ENCODE measurements around the gene ZNF503.

ZNF503 gene

DNA sequence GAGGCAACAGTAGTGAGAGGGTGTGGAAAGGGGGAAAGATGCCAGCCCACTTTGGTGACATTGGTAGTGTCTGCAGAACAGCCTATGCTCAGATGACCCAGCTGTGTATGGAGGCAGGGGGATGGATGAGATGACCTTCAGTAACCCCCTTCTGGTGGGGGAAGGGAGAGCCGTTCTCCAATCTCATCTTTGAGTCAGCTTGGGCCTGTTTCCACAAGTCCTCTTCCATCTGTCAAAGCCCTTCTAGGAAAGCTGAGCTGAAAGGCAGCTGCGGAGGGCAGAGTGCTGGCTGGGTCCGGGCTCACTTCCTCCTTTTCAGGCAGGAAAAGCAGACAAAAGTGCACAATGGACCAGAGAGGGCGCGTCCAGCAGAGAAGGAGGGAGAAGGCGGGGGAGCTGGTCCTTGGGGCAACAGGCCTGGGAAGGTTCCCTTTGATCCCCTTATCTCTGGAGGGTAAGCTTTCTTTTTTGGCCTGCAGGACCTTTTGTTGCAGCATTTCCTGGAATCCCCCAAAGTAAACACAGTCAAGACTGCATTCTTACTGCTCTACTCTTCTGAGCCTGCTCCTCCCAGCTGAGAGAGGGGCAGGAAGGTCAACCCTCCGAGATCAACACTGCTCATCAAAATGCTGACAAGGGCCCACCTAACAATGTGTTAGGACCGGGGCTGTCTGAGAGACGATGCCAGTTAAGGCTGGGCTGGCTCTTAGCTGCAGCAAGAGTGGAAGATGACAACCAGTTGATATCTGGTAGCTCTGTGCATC, 28.6 kb upstream of the ZNF503 start:
- peak; percentile 44 for DNase-seq

DNA sequence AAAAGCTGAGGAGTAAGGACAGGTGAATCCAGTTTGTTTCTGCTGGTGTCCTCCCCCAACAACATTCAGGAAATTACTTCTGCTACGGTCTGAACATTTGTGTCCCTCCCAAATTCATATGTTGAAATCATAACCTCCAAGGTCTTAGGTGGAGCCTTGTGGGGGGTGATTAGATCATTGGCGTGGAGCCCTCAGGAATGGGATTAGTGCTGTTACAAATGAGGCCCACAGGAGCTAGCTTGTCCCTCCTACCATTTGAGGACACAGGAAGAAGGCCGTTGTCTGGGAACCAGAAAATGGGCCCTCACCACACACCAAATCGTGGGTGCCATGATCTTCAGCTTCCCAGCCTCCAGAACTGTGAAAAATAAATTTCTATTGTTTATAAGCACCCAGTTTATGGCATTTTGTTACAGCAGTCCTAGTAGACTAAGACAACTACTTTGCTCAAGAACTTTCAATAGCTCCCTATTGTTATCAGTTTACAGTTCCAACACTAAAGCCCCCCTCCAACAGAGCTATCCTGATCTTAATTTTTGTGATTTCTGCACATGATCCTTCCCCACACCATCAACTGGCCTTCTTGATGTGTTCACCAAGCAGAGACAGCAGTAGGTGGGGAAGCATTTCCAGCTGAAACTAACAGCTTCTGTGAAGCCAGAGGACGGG, 27.7 kb upstream of the ZNF503 start:
- no peak for DNase-seq

DNA sequence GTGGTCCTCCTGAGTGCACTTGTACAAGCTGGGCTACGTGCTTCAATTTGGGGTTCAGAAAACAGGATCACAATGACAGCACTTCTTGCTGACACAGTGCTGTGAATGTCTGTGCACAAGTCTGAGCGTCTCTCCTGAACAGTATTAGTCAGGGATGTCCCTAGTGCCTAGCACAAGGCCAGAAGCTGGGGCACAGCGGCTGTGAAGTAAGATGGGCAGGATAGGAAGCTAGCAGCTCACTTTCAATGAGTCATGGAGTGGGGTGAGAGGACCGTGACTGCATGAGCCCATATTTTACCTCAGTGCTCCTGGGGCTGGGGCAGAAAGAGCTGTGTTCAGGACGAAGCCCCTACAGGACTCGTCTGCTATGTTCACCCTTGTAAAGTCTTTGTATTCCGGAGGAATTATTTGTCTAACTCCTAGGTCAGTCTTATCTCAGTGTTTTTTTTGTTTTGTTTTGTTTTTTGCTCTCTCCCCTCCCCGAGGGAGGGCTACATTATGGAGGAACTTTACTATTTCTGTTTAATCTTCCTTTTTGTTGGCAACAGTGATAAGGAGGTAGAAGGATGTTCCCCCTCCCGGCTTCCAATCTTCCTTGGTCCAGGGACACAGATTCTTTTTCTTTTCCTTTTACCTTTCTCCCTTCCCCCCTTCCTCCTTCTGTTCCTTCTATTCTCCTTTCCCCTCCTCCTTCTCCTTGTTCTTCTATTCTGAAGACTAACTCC, 27.0 kb upstream of the ZNF503 start:
- no peak for DNase-seq

GRCh38 chr10:75427951-75428350, 26.4 kb upstream of the ZNF503 start:
- no peak for DNase-seq

DNA sequence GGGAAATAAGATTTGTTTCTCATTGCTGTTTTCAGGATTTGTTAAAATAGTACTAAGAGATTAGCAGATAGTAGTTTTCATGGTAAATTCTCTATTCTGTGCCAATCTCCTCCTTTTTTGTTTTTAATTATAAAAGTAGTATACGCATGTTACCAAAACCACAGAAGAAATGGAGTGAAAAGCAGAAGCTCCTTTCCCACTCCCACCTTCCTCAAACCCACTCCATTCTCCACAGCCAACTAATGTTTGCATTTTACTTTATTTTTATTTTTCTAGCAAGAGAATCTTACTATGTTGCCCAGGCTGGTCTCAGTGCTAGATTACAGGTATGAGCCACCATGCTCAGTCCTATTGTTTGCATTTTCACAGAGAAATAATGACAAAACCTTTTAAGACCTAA, 25.3 kb upstream of the ZNF503 start:
- no peak for DNase-seq

GRCh38 chr10:75425291-75426079, 23.9 kb upstream of the ZNF503 start:
- no peak for DNase-seq

- DNase-seq, result no peak
Observed at GRCh38 chr10:75424571-75424970, 23.0 kb upstream of the ZNF503 start.

DNA sequence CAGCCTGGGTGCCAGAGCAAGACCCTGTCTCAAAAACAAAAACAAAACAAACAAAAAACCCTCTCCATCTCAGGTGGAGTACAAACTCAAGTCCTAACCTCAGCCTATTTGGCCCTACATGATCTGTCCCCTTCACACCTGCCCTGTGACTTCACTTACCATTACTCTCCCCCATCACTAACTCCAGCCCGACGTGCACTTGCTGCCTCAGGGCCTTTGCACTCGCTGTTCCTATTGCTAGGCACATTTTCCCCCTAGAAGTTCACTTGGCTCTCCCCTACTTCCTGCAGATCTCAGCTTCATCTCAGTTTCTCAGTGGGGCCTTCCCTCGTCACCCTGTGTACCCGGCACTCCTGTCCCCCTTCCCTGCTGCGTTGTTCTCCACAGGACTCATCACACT, 21.3 kb upstream of the ZNF503 start:
- no peak for DNase-seq

- DNase-seq, result no peak
Observed at GRCh38 chr10:75418712-75419111, 17.1 kb upstream of the ZNF503 start.

DNA sequence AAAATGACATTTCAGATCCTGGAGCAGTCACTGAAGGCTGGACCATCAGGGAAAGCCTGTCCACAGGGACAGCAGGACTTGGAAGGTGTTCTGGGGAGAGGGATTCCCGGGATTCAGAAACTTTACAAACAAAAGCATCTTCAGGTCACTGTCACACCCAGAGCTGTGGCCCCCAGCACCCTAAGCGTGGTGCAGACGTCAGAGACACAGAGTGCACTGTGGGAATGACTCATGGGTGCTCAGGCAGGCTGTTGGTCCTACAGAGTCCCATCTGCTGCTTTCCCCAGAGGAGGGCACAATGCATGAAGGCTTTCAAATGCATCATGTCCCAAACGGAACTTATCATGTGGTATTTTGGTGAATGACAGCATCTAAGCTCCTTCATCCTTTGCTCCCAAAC, 16.7 kb upstream of the ZNF503 start:
- no peak for DNase-seq

GRCh38 chr10:75417522-75417927, 16.0 kb upstream of the ZNF503 start:
- DNase-seq, result peak; percentile 91

- no peak for DNase-seq
Observed at GRCh38 chr10:75414527-75414926, 13.0 kb upstream of the ZNF503 start.

- DNase-seq, result no peak
Observed at GRCh38 chr10:75410132-75411005, 8.8 kb upstream of the ZNF503 start.

DNA sequence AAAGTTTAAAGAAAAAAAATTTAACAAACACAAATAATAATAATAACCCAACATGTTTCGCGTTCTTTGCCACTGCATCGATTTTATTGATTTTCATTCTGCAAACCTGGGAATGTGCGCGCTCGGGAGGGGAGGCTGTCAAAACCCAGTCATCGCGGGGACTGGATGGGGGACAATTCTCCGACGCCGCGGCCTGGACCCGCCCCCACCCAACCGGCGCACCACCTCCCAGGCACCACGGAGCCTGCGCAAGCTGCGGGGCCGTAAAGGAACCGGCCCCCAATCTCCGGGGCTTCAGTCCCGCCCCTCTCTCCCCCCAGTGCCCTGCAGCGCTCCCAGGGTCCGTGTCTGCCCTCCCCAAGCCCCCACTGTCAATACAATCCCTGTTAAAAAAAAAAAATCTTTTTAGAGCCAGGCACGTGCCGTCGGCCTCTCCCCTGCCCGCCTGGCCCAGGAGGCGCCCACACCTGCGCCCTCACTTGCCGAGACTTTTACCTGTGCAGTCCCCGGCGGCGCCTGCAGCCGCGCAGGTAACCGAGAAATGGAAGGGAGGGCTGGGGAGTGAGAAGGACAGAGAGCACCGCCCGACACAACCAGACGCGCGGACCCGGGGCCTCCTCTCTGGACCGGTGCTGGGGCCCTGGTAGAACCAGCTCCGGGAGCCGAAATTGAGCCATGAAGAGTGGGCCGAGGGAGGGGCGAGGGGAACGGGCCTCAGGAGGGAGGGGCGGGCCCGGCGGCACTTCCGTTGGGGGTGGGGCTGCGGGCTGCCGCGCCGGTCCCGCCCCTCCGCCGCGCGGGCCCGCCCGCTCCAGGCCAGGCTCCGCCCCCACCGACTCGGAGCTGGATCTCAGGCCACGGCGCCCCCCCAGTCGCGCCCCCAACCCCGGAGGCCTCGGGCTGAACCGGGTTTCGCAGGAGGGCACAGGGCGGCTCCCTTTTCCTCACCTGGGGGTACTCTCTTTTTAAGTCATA, 7.6 kb upstream of the ZNF503 start:
- peak; percentile 86 for DNase-seq

- DNase-seq, result no peak
Observed at GRCh38 chr10:75408509-75408875, 6.9 kb upstream of the ZNF503 start.

DNA sequence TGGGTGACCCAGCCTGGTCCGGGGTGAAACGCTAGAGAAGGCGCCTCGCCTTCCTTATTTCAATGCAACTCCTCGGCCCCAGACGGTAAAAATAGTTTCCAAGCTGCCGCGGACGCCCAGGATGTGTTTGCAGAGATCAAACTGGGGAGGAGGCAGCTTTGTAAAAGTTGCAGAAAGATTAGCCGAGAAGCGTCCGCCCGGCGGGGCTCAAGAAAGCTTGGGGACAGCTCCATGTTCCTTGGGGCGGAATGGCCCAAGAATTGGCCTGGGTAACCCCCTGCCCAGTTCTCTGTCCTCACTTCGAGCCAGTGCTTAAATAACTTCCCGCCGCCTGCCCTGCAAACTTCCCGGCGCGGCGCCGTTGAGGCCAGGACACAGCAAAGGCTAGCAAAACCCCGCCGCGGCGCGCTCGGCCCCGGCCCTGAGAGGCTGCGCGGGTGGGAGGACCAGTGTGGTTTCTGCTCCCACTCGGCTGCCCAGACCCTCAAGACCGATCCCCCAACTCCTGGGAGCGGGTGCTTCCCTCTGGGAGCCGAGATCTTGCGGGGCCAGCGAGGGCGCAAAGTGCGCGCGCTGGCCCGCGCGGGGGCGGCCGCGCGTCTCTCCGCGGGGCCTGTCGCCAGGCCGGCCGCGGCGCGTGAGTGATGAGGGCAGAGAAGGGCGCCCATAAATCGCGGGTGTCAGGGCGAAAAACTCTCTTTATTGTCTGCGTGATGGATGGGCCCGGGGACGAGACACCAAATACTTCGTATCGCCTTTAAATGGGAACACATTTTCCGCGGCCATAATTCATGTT, 6.3 kb upstream of the ZNF503 start:
- no peak for DNase-seq

- DNase-seq, result no peak
Observed at GRCh38 chr10:75407224-75407712, 5.7 kb upstream of the ZNF503 start.

DNA sequence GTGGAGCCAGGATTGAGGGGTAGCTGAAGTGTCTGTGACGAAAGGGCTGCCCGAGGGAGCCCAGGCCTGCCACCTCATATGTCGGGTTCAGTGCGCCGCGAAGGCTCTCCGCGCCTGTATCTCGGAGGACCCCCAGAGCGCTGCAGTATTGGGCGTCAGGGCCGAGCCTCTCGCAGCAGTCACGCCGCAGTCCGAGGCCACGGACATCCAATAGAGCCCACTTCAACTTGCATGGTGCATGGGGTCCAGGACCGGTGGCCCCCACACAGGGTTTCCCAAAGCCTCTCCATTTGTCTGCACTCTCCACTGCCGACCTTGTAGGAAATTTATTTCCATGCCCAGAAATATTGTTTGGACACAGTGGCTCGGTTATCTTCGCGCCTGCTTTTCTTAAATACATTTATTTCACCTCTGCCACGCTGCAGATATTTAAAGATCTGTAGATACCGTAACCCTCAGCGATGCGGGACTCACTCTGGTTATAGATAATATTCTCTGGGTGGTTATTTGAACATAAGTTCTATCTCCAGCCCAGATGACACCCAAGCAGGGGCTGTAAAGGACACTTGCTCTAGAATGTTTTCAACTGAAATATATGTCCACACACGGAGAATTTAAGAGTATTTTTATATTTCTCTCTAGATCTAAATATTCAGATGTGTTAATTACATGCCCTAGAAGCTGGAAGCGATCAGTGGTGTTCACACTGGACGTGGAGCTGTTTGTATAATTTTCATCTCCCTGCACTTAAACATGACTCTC, 5.1 kb upstream of the ZNF503 start:
- DNase-seq, result no peak
